ENCODE data around the gene HPGDS. TPM values are rescaled to one million over a fixed set of nuclear protein-coding genes. Genes with fewer than 3 reads are reported as not detected.
"Not testable (repeated sequence)": the region's sequence is repeated elsewhere in the genome, so short reads cannot be mapped to it uniquely, and the experiment has no call there.

Gene HPGDS
- polyA plus RNA-seq, 3 donors = 0.14 to 6.1 (median 0.61) TPM

- WGBS, 3 donors = 81 to 89% (median 82%) methylated on average over 3 of the region's 3 CpGs
- no peak overlapping the region for H3K27ac ChIP-seq (ENCODE audit: low read depth, low read length)
Observed at GRCh38 chr4:94336303-94336702, 6.3 kb downstream of the HPGDS start.

GRCh38 chr4:94334962-94335361 lies 7.7 kb downstream of the HPGDS start:
- H3K27ac ChIP-seq (ENCODE audit: low read depth, low read length) = no peak overlapping the region
- 65 to 79% (median 69%) methylated on average over 3 of the region's 3 CpGs for WGBS, 3 donors

GRCh38 chr4:94334476-94334875 lies 8.2 kb downstream of the HPGDS start:
- no peak overlapping the region for H3K27ac ChIP-seq (ENCODE audit: low read depth, low read length)
- 41 to 81% (median 49%) methylated on average over 2 of the region's 2 CpGs for WGBS, 3 donors

GRCh38 chr4:94333866-94334265 lies 8.8 kb downstream of the HPGDS start:
- WGBS, 3 donors = 82 to 88% (median 83%) methylated on average over 3 of the region's 3 CpGs

GRCh38 chr4:94332983-94333590 lies 9.5 kb downstream of the HPGDS start:
- no peak overlapping the region for H3K27ac ChIP-seq (ENCODE audit: low read depth, low read length)
- 52 to 69% (median 69%) methylated on average over 5 of the region's 5 CpGs for WGBS, 3 donors

More at GRCh38 chr4:94333866-94334265, 8.8 kb downstream of the HPGDS start:
- no peak overlapping the region for H3K27ac ChIP-seq (ENCODE audit: low read depth, low read length)

- H3K27ac ChIP-seq (ENCODE audit: low read depth, low read length) = no peak overlapping the region
- 72 to 81% (median 74%) methylated on average over 1 of the region's 1 CpG for WGBS, 3 donors
Observed at GRCh38 chr4:94329933-94330332, 12.7 kb downstream of the HPGDS start.

- no peak overlapping the region for H3K27ac ChIP-seq (ENCODE audit: low read depth, low read length)
- WGBS, 3 donors = 82 to 92% (median 83%) methylated on average over 1 of the region's 1 CpG
Observed at GRCh38 chr4:94325835-94326234, 16.8 kb downstream of the HPGDS start.

GRCh38 chr4:94319927-94320326 lies 22.7 kb downstream of the HPGDS start:
- H3K27ac ChIP-seq (ENCODE audit: low read depth, low read length) = not testable (repeated sequence)

GRCh38 chr4:94307231-94307871 lies 35.3 kb downstream of the HPGDS start:
- 82 to 85% (median 83%) methylated on average over 4 of the region's 4 CpGs for WGBS, 3 donors
- no peak overlapping the region for H3K27ac ChIP-seq (ENCODE audit: low read depth, low read length)

GRCh38 chr4:94306713-94307112 lies 35.9 kb downstream of the HPGDS start:
- WGBS, 3 donors = 47 to 57% (median 53%) methylated on average over 3 of the region's 3 CpGs
- H3K27ac ChIP-seq (ENCODE audit: low read depth, low read length) = no peak overlapping the region

- H3K27ac ChIP-seq (ENCODE audit: low read depth, low read length) = no peak overlapping the region
- 78 to 88% (median 86%) methylated on average over 5 of the region's 5 CpGs for WGBS, 3 donors
Observed at GRCh38 chr4:94305466-94306225, 37.0 kb downstream of the HPGDS start.

- 38 to 51% (median 50%) methylated on average over 2 of the region's 2 CpGs for WGBS, 3 donors
- no peak overlapping the region for H3K27ac ChIP-seq (ENCODE audit: low read depth, low read length)
Observed at GRCh38 chr4:94304365-94304971, 38.2 kb downstream of the HPGDS start.

GRCh38 chr4:94302191-94302590 lies 40.4 kb downstream of the HPGDS start:
- WGBS, 3 donors = 88 to 94% (median 90%) methylated on average over 2 of the region's 2 CpGs
- H3K27ac ChIP-seq (ENCODE audit: low read depth, low read length) = no peak overlapping the region

- 64 to 71% (median 70%) methylated on average over 4 of the region's 4 CpGs for WGBS, 3 donors
- no peak overlapping the region for H3K27ac ChIP-seq (ENCODE audit: low read depth, low read length)
Observed at GRCh38 chr4:94298725-94299252, 43.8 kb downstream of the HPGDS start.

- WGBS, 3 donors = 64 to 79% (median 73%) methylated on average over 5 to 6 of the region's 6 CpGs
- H3K27ac ChIP-seq (ENCODE audit: low read depth, low read length) = not testable (repeated sequence)
Observed at GRCh38 chr4:94295473-94295872, 47.2 kb downstream of the HPGDS start.

GRCh38 chr4:94293981-94294380 lies 48.7 kb downstream of the HPGDS start:
- H3K27ac ChIP-seq (ENCODE audit: low read depth, low read length) = not testable (repeated sequence)
- WGBS, 3 donors = 80 to 92% (median 88%) methylated on average over 4 of the region's 4 CpGs

GRCh38 chr4:94290245-94290644 lies 52.4 kb downstream of the HPGDS start:
- H3K27ac ChIP-seq (ENCODE audit: low read depth, low read length) = no peak overlapping the region
- 75 to 92% (median 85%) methylated on average over 2 of the region's 2 CpGs for WGBS, 3 donors

GRCh38 chr4:94285666-94286065 lies 57.0 kb downstream of the HPGDS start:
- WGBS, 3 donors = 88 to 96% (median 90%) methylated on average over 4 of the region's 4 CpGs
- H3K27ac ChIP-seq (ENCODE audit: low read depth, low read length) = no peak overlapping the region

- WGBS, 3 donors = 83 to 92% (median 88%) methylated on average over 1 of the region's 1 CpG
Observed at GRCh38 chr4:94284889-94285288, 57.7 kb downstream of the HPGDS start.

More at GRCh38 chr4:94284889-94285288, 57.7 kb downstream of the HPGDS start:
- no peak overlapping the region for H3K27ac ChIP-seq (ENCODE audit: low read depth, low read length)

All from adipose tissue (tissue), 3 donors.